Mesodermal cell (in vitro differentiated cells): ENCODE measurements around the gene PTPRN2.

Experiments
- H3K27ac ChIP-seq: 2 replicates; pipeline ENCODE4 v1.7.0; 2013; ENCODE audit warnings: mild to moderate bottlenecking, low read depth, low read length, moderate library complexity; ENCODE audit not compliant: severe bottlenecking
- H3K36me3 ChIP-seq: 2 replicates; pipeline ENCODE4 v1.7.1; 2013; ENCODE audit warnings: mild to moderate bottlenecking, low read length, moderate library complexity; ENCODE audit not compliant: control insufficient read depth, insufficient read depth
- H3K4me1 ChIP-seq: one replicate; pipeline ENCODE4 v1.7.1; 2013; ENCODE audit warnings: mild to moderate bottlenecking, low read length; ENCODE audit not compliant: insufficient read depth, control insufficient read depth, poor library complexity, severe bottlenecking
- H3K4me3 ChIP-seq: 2 replicates; pipeline ENCODE4 v1.7.0; 2013; ENCODE audit warnings: low read length, control low read depth, mild to moderate bottlenecking; ENCODE audit not compliant: insufficient read depth, poor library complexity, severe bottlenecking; ENCODE audit errors: extremely low read depth
- H3K9me3 ChIP-seq: 2 replicates; pipeline ENCODE4 v1.7.1; 2013; ENCODE audit warnings: mild to moderate bottlenecking, low read length, moderate library complexity; ENCODE audit not compliant: control insufficient read depth
- WGBS, 2 experiments: methylation state at CpG; one replicate each; pipeline ENCODE4 v1.1.5; 2013; ENCODE audit warnings: missing lambda C conversion rate in 2 of 2; ENCODE audit not compliant: insufficient coverage in 2 of 2; 5-methylcytosine and 5-hydroxymethylcytosine counted together

PTPRN2 gene

DNA sequence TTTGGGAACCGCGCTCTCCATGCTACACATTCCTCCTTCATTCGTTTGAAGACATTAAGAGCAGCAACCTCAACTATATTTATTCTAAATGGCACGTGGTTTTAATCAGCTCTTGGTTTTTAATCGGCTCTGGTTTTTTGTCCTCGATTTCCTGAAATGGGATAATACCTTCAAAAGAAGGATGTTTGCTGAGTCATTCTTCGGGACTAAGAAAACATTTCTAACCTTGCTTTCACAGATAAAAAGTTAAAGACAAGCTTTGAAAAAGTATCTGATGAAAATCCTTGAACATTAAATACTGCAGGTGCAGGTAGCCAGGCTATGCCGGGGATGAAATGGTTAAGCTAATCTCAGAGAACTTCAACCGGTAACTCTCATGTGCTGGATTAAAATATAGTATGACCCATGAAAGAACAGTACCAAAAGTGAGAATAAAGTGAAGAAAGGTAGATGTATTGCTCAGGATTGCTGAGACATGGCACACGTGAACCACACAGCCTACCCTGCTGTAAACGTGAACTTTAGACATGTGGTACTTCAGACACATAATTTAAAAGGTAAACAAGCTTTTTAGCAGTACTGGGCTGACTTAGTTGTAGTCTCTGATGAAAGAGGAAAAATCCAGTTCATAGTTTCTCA is 89.1 kb downstream of the PTPRN2 start:
- WGBS, 2 experiments: 57 to 72% methylated on average over 2 to 3 of the region's 11 CpGs
- H3K4me1 ChIP-seq: no peaks in the 10 kb centered on the region
- H3K4me3 ChIP-seq: no peak overlapping the region
- peaks cover 77% of the 10 kb centered on the region for H3K9me3 ChIP-seq
- no peaks in the 10 kb centered on the region for H3K36me3 ChIP-seq
- no peak overlapping the region for H3K27ac ChIP-seq

DNA sequence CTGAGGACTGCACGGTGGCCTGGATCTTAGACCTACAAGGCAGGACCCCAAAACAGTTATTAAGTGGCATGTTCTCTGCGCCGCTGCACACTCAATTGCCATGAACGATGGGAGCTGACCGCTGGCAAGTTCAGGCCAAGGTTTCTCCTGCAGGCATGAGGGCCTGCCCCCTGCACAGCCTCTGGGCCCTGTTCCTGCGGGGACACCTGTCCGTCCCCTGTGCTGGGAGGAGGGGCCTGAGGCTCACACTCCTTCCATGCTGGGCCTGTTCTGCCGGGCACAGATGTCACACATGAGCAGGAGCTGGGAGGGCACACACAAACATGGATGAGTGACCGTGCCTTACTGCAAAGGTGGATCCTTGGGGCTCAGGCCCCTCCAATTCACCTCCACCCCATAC is 90.0 kb downstream of the PTPRN2 start:
- no peak overlapping the region for H3K4me3 ChIP-seq
- H3K9me3 ChIP-seq: peaks cover 75% of the 10 kb centered on the region
- H3K27ac ChIP-seq: no peak overlapping the region
- 67% methylated on average over 6 to 9 of the region's 9 CpGs for WGBS, 2 experiments
- H3K4me1 ChIP-seq: no peaks in the 10 kb centered on the region
- H3K36me3 ChIP-seq: no peaks in the 10 kb centered on the region

GRCh38 chr7:158495786-158496185 is 91.8 kb downstream of the PTPRN2 start:
- Histone ChIP-seq H3K36me3 (no peaks in the 10 kb centered on the region), H3K4me1 (no peaks in the 10 kb centered on the region), H3K27ac (no peak overlapping the region), H3K4me3 (no peak overlapping the region), H3K9me3 (peaks cover 73% of the 10 kb centered on the region)
- 33 to 44% methylated on average over 1 to 4 of the region's 6 CpGs for WGBS, 2 experiments

GRCh38 chr7:158495216-158495615 is 92.4 kb downstream of the PTPRN2 start:
- H3K36me3 ChIP-seq: no peaks in the 10 kb centered on the region
- 58 to 67% methylated on average over 2 to 3 of the region's 5 CpGs for WGBS, 2 experiments
- H3K27ac ChIP-seq: no peak overlapping the region
- no peak overlapping the region for H3K4me3 ChIP-seq
- peaks cover 74% of the 10 kb centered on the region for H3K9me3 ChIP-seq
- no peaks in the 10 kb centered on the region for H3K4me1 ChIP-seq

- 43 to 52% methylated on average over 5 of the region's 9 CpGs for WGBS, 2 experiments
- Histone ChIP-seq H3K9me3 (peaks cover 76% of the 10 kb centered on the region), H3K4me3 (no peak overlapping the region), H3K4me1 (no peaks in the 10 kb centered on the region), H3K27ac (no peak overlapping the region), H3K36me3 (no peaks in the 10 kb centered on the region)
Observed at GRCh38 chr7:158494643-158495042, 93.0 kb downstream of the PTPRN2 start.

DNA sequence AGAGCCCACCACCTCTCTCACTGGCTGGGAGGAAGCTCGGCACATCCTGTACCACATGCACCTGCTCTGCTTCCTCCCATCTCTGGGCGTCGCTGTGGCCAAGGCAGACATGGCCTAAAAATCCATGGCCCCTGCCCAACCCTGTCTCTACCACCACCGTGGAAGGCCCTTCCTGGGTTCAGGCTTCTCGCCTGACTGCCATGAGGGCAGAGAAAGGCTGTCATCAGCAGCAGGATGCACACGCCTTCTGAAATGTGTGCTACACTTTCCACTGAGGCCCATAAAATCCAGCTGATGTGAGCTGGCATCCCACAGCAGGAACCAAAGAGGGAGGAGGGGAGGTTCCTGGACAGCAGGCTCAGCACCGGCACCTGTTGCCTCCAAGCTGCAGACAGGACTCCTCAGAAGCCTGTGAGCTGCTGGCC is 93.4 kb downstream of the PTPRN2 start:
- no peak overlapping the region for H3K4me3 ChIP-seq
- H3K9me3 ChIP-seq: peaks cover 79% of the 10 kb centered on the region
- H3K27ac ChIP-seq: no peak overlapping the region
- H3K36me3 ChIP-seq: no peaks in the 10 kb centered on the region
- 60 to 64% methylated on average over 6 to 7 of the region's 7 CpGs for WGBS, 2 experiments
- no peaks in the 10 kb centered on the region for H3K4me1 ChIP-seq

DNA sequence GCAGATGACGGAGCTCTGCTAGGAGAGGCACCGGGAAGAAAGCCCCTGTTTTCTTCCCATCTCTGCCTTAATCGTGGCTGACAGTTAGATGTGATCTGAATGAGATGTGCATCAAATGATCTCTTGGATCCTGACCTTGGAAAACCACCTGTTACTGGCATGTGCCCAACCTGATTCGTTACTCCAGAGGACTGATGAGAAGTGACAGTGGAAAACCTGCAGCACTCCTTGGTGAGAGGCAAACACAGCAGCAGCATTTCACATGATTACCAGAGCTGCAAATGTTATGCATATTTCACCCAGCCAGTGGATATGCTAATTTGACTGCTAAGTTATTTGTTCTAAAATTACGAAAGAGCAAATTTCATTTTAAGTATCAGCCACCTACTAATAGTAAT is 95.3 kb downstream of the PTPRN2 start:
- H3K27ac ChIP-seq: no peak overlapping the region
- 73 to 80% methylated on average over 3 to 4 of the region's 5 CpGs for WGBS, 2 experiments
- H3K36me3 ChIP-seq: no peaks in the 10 kb centered on the region
- H3K9me3 ChIP-seq: peaks cover 77% of the 10 kb centered on the region
- H3K4me3 ChIP-seq: no peak overlapping the region
- no peaks in the 10 kb centered on the region for H3K4me1 ChIP-seq

GRCh38 chr7:158491094-158491493 is 96.5 kb downstream of the PTPRN2 start:
- Histone ChIP-seq H3K9me3 (peaks cover 87% of the 10 kb centered on the region), H3K27ac (no peak overlapping the region), H3K4me1 (no peaks in the 10 kb centered on the region), H3K36me3 (no peaks in the 10 kb centered on the region), H3K4me3 (no peak overlapping the region)
- 77 to 83% methylated on average over 8 to 10 of the region's 11 CpGs for WGBS, 2 experiments

DNA sequence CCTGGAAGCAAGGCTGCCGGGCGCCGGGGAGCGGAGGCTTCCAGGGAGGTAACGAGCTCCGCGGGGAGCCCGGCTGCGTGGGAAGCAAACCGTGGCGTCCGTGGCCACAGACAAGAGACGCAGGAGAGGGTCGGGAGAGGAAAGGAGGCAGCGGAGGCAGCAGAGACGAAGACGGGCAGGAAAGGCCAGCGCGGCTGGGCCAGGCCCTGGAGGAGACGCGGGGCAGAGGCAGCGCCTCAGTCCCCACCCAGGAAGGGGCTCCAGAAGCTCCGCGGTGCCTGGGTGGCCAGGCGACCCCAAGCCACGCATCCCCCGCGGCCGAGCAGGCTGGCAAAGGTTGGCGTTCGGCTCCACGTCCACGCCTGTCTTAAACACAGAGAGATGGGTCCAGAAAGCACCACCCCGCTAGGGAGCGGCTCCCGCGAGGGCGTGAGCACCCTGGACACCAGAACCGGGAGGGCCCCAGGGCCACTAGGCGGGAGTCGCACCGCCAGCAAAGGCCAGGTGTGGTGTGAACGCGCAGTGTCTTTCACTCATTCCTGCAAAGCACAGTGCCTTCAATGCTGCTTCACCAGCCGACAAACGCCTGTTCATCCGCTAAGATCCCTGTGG is 97.3 kb downstream of the PTPRN2 start:
- 90 to 95% methylated on average over 47 of the region's 47 CpGs for WGBS, 2 experiments

DNA sequence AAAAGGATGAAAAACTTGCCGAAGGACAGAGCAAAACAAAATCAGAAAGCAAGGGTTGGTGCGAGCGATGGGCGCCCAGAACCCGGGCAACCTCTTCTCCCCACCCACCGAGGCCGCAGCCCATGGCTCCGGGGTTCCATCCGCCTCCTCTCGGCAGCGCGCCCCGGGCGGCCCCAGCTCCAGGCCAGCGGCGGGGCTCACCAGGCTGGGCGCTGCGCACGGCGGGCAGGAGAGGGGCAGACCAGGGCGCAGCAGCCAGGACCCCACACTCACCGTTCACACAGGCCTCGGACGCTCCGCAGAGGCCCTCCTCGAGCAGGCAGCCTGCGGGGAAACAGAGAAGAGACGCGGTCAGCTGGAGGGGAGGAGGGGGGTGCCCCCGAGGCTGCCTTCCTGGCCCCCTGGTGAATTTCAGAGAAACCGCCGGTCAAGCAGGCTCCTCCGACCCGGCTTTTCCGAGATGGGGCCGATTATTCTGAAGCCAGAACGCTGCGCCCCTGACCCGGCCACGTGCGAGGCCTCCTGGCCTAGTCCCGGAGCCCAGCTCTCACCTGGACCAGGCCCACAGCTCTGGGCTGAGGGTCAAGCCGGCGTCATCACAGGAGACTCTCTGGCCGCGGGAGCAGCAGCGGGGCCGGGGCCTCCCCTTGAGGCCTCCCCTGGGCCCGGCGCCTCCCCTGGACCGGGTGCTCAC is 98.0 kb downstream of the PTPRN2 start:
- Histone ChIP-seq H3K9me3 (peaks cover 88% of the 10 kb centered on the region), H3K27ac (no peak overlapping the region)
- 92% methylated on average over 43 to 44 of the region's 51 CpGs for WGBS, 2 experiments

More for the DNA sequence above, 97.3 kb downstream of the PTPRN2 start:
- Histone ChIP-seq H3K27ac (no peak overlapping the region), H3K9me3 (peaks cover 88% of the 10 kb centered on the region), H3K4me1 (no peaks in the 10 kb centered on the region), H3K36me3 (no peaks in the 10 kb centered on the region), H3K4me3 (no peak overlapping the region)

More for the DNA sequence above, 98.0 kb downstream of the PTPRN2 start:
- no peaks in the 10 kb centered on the region for H3K36me3 ChIP-seq
- no peaks in the 10 kb centered on the region for H3K4me1 ChIP-seq
- no peak overlapping the region for H3K4me3 ChIP-seq
